NCI-H69 (cell line): ENCODE measurements around the gene ADGRG7.

Source experiments
- DNase-seq: peaks from one replicate; lab custom pipeline; 2025; lab: John Stamatoyannopoulos, UW

Gene ADGRG7

DNA sequence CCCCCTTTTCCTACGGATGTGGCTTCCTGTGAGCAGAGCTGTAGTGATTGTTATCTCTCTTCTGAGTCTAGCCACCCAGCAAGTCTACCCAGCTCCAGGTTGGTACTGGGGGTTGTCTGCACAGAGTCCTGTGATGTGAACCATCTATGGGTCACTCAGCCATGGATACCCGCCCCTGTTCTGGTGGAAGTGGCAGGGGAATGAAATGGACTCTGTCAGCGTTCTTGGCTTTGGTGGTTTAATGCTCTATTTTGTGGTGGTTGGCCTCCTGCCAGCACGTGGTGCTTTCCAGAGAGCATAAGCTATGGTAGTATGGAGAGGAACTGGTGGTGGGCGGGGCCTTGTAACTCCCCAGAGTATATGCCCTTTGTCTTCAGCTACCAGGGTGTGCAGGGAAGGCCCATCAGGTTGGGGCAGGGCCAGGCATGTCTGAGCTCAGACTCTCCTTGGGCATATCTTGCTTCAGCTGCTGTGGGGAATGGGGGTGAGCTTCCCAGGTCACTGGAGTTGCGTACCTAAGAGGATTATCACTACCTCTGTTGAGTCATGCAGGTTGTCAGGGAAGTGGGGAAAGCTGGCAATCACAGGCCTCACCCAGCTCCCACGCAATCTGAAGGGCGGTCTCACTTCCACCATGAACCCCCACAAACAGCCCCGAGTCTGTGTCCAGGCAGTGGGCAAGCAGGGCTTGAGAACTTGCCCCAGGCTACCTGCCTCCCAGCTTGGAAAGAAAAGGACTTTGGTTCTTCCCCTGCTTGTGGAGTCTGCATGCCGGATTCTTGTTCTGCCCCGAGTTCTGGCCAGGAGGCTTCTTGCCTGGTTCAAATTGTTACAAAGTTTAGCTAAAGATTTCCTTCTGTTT, 9.0 kb upstream of the ADGRG7 start:
- DNase-seq, result peak; percentile 41

DNA sequence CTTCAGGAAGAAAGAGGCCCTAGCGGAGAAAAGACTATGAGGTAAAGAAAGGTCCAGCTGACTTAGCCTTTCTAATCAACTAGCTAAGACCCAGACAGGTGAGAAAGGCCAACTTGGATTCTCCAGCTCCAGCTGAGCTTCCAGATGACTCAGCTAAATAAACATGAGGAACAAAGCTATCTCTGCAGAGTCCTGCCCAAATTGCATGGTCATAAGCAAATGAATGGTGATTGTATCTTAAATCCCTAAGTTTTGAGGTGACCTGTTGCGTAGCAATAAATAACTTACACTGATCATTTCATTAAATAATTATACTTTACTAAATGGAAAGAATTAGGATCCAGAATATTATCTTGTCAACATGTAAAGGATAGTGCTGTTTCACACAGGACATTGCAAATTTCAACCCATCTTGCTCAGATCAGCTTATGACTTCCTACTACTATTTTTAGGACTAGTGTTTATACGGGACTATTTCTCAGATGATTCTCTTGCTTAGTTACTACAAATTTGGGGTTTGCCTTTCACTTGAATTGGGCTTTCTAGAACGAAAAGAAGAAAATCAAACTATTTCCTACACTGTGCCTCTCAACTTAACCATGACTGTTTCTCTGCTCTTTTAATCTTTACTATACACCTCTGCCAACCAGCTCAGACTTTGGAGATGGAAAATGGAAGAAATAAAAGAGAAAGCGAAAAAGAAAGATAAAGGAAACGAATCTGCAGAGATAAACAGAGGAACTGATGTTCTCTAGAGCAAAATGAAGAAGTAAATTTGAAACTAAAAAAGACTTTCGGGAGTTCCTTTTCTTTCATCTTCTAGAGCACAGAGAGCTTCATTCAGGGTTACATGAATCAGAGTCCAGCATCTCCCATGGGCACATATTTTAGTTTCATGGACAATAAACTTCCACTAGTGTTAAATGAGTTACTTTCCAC, 6.6 kb upstream of the ADGRG7 start:
- DNase-seq, result peak; percentile 45

DNA sequence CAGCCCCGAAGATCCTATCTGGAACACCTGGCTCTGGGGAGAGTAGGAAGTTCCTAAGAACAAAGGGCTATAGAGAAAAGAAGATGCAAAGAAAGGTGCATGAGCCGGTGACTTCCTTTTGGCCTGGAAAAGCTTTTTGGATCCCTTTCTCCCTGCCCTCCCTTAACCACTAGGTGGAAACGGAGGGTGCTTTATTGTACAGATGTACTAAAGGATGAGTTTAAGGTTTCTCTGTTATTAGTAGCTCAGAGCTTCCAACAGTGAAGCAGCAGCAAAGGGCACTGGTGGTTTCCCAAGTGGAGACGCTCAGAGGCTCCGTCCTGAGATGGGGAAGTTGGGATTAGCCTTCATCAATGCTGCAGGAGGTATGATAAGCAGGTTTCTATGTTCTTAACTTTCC, 5.9 kb upstream of the ADGRG7 start:
- DNase-seq, result peak; percentile 38

DNA sequence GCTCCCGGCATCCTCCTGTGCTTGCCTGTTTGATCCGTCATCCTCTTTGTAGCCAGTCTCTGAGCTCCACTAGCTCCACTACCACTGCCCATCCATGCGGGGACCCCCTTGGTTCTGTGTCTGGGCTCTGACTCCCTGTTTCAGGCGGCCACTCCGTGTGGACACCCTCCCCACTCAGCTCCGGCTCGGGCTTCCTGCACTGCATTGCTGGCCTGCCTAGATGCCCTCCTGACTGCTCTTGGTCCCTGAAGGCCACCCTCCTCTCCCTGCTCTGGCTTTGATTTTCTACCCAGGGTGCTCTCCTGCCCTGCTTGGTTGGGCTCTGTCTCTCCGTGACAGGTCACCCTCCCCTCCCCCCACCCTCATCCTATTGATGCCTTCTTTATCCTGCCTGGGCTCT, 4.0 kb upstream of the ADGRG7 start:
- no peak for DNase-seq

DNA sequence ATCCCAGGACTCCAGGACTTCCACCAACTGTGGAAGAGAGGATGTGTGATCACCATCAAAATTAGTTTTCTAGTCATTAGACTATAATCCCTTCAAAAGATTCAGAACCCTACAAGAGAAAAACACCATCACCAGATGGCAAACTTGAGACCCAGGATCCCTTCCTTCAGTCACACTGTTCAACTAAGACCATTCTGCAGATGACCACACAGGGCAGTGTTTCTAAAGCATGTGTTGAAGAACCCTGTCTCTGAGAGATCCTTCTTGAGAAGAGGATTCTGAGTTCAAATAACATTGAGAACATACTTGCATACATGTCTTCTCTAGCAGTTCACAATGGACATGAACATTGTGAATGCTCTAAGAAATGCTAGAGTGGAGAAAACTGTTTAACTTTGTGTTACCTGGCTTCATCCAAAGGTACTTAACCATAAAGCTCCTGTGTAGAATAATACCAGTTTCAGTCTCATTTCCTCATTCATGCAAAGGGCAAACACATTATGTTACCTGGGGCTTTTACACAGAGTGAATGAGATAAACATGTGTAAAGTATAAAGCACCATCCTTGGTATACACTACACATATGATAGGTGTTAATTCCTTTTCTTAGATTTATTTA, 2.4 kb upstream of the ADGRG7 start:
- no peak for DNase-seq

DNA sequence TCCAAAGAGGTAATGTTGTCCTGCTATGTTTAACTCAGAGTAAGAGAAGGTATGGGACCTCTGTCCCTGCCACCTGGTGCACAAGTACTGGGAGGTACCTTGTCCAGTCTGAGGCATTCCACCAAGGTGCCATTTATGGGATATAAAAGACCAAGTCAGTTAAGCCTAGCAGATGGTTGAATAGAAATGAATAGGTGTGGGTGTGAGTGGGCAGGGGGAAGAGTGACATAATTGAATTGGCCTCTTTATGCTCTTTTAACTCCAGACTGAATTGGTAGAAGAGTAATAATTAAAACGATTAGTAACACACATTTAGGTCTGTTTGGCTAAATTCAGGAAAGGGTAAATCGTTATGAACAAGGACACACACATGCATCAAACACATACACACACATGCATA, 562 bp downstream of the ADGRG7 start:
- DNase-seq, result peak; percentile 86

DNA sequence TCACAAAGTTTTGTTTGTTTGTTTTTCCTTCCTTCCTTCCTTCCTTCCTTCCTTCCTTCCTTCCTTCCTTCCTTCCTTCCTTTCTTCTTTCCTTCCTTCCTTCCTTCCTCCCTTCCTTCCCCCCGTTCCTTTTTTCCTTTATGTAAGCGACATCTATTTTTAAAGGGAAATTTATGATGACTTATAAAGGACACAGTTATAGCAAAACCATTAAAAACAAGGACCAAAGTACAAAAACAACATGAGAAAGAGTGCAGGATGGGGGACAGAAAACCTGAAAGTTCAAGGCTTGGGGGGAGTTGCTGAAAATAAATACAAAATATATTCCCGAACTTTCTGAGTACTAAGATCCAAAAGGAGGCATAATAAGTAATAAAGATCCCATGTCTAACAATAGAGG, 1.8 kb downstream of the ADGRG7 start:
- DNase-seq, result no peak

DNA sequence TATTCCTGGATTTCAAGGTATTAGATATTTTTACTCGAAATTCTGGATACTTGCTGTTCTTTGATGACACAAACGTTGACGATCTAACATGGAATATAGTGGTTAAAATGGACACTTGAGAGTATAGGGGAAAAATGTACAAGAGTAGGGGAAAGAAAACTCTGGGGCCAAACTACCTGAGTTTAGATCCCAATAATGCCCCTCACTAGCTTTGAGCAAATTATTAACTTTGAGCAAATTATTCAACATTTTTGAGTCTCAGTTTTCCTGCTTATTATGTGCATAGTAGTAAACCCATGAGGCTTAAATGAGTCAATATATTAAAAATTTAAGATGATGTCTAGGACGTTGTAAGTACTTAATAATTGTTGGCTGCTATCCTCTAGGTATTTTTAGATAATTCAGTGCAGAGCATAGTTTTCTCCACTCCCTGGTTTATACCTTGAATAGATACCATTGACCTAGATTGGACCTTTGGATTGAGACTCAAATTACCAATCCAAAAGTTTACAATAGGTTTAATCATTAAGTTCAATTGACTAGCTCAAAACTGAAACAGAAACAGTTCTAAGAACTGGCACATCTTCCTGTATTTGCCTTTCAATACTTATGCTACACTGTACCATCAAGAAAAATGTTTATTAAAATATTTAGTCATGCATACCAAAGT, 4.5 kb downstream of the ADGRG7 start:
- no peak for DNase-seq

DNA sequence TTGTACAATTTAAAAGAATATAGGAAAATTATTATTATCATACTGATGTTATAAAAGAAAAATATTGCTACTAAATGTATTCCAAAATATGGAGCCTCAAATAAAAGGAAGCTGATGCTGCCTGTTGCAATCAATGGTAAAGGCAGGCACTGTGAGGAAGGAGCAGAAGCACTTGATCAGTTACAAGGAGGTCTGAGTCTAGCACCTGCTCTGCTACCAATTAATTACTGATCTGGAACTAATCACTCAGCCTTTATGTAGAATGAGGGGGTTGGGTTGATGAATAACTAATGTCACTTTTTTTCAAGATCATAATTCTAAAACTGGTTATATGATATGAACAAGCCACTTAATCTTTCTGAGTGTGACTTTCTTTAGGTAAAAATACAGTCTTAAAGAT, 5.5 kb downstream of the ADGRG7 start:
- DNase-seq, result no peak

DNA sequence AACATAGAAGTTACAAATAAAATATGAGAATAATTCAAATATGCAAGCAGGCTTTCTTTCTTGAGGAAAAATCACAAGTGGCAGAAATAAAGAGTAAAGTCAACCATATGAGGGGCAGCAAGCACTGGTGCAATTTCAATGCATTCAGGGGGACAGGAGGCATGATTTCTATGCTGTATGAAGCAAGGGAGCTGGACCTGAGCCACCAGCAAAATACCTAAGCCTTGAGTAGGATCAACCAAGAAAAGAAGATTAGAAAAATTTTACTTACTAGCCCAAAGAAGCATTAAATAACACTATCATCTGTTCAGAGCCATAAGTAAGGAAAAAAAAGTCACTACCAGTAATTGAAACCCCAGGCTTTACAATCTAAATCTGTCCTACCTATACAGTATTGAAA, 6.3 kb downstream of the ADGRG7 start:
- DNase-seq, result no peak

DNA sequence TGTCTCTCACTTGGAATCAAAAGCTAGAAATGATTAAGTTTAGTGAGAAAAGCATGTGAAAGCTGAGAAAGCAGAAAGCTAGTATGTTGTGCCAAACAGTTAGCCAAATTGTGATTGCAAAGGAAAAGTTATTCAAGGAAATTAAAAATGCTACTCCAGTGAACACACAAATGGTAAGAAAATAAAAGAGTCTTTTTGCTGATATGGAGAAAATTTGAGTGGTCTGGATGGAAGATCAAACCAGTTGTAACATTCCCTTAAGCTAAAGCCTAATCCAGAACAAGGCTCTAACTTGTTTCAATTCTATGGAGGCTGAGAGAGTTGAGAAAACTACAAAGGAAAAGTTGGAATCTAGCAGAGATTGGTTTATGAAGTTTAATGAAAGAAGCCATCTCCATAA, 11.8 kb downstream of the ADGRG7 start:
- no peak for DNase-seq

DNA sequence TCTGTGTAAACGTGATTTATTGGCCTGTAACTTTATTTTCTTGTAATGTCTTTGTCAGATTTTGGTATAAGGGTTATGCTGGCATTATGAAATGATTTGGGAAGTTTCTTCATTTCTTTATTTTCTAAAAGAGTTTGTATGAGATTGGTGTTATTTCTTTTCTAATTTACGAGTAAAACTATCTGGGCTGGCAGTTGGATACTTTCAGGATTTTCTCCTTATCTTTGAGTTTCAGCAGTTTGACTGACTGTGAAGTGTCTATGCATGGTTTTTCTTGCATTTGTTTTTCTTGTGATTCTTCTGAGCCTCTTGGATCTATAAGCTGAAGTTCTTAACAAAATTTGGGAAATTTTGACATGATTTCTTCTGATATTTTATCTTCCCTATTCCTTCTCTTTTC, 18.1 kb downstream of the ADGRG7 start:
- DNase-seq, result no peak

DNA sequence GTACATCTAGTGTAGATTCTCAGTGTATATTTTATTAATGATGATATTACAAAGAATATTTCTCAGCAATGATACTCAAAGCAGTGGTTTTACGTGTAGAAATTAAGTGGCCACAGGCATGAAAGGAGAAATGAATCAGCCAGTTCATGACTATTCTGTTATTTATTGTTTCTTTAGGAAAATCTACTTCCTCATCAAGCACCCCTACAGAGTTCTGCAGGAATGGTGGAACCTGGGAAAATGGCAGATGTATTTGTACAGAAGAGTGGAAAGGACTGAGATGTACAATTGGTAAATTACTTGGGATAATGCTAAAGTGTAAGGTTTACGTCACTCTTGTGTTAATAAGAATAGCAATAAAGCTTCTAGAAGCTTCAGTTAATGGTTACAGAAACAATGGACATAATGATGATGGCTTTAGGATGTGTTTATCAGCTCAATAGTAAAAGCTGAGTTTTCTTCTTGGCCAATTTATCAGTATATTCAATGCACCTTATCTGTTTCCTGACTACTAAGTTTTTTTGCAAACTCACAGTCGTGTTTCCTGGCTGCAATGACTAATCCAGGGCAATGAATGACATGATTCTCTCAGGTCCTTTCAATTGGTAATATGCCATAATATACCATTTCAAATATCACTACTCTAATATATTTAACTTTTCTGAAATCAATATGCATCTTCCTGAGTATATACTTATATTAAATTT, 20.2 kb downstream of the ADGRG7 start:
- DNase-seq, result no peak

DNA sequence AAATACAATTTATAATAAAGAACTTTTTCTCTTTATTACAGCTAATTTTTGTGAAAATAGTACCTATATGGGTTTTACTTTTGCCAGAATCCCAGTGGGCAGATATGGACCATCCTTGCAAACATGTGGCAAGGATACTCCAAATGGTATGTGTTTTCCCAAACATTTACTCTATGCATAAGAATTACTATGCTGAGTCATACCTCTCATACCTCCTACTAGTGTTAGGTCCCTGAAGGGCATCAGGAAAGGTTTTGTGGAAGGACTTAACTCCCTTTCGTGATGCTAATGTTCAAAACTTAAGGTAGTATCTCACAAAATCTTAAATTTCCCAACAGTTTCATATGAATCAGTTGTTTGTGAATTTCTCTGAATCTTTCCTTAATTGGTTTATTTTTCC, 21.3 kb downstream of the ADGRG7 start:
- DNase-seq, result no peak

DNA sequence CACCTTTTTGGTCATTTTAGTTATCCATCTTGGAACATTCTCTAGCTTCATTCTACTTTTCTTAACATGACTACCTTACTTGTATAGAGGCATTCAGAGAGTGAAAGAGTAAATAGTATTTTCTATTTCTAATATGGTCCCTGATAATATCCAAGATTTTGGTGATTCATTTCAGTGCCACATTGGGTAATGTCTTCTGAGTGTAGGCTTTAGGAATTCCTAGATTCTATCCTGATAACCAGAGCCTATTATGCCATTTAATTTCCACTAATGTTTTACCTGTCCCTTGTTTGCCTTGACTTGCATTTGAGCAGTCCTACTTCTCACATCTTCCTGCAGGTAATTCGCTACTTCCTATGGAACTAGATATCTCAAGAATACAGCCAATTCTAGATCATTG, 21.8 kb downstream of the ADGRG7 start:
- no peak for DNase-seq

DNA sequence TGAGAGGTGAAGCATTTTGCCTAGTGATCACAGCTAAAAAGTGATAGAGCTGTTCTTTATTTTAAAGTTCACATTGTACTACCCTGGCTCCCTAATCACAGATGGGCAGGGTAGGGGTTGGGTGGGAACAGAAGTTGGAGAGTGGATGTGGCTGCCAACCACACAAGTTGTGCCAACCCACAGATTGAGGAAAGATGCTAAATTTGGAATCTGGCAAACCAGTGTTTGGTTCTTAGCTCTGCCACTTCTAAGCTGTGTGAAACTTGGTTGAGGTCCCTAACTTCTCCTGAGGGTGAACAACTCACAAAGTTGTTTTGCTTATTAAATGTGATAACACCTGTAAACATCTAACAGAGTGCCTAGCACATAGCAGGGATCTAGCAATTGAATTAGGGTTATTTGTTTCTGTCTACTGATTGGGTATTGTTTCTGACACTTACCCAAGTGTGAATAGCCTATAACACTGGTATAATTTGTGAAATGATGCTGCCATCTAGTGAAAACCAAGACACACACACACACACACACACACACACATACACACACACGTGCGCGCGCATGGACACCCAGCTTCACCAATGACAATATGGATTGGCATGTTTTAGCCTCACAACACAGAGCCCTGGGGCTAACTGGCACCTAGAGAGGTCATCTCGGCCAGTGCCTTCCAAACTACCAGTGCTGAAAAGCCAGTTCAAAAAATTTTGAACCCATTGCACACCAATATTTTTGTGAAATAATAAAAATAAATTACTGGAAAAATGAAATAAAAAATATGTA, 25.3 kb downstream of the ADGRG7 start:
- peak; percentile 50 for DNase-seq

DNA sequence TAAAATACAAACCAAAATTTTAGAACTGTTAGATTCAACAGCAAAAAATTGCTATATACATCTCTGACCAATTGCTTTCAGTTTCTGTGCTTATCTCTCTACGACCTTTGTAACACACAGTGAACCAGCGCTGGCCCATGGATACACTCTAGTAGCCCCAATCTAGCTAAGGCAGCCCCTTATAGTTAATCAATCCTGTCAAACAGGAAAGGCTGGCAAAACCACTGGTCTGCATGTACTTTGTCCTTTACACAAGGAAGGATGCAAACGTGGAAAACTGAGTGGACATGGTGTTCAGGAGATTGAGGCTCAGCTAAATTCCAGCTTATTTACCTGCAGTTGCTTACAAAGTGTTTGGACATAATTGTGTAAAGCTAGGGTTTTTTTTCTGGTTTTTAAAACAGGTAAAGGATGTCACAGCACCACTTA, 25.9 kb downstream of the ADGRG7 start:
- no peak for DNase-seq

DNA sequence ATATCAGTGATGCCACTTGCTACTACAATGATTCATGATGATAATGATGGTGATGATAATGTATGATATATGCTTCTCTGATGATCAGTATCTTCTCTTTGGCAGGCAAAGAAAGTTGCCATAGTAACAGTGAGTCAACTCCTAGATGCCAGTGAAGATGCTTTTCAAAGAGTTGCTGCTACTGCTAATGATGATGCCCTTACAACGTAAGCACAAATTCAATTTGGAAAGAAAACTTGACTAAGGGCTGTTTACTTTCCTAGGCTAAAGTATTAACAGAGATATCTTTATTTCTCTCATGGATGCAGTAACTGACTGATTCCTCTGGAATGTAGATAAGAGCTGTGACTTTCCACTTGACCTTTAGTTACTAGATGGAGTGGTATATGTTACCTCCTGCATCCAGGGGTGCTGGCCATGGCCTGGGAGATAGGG, 27.8 kb downstream of the ADGRG7 start:
- DNase-seq, result peak; percentile 1

DNA sequence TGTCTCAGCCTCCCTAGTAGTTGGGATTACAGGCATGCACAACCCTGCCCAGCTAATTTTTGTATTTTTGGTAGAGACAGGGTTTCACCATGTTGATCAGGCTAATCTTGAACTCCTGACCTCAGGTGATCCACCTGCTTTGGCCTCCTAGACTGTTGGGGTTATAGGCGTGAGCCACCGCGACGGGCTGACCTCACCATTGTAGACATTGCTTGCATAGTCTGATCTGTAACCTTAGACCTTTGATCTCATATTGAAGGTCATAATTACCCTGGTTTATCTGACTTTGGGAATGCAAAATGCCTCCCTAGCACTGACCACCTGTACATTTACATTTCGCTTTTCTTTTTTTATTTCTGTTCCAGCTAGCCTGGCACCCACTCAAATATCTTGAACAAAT, 31.2 kb downstream of the ADGRG7 start:
- DNase-seq, result no peak

DNA sequence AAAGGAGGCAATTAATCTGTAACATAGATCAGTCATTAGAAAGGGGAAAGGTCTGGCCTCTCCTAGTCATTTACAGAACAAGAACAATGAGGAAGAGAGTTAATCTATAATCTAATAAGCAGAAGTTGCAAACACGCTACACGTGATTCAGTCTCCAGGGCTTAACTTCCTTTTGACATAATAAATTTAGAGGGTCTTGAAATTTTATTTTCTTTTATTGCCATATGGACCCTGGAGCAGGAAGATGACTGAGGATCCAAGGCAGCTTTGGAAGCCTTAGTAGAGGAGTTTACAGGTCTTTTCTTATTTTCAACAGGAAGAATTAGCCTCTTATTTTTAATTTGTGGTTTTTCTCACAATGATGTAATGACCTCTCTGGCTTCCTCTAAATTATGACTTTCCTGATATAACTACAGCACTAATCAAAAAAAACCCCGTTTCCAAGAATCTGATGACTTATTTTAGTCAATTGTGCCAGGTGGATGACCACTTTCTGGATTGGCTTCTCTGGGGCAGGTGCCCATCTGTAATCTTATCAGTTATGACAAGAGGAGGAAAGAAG, 32.2 kb downstream of the ADGRG7 start:
- no peak for DNase-seq
